D721Med (cell line): ENCODE measurements around the gene STAC3.

Source experiments
- DNase-seq: peaks from one replicate; pipeline ENCODE4 v3.0.0; 2011; ENCODE audit warnings: low spot score; ENCODE audit not compliant: insufficient read length
- FAIRE-seq: peaks from 2 replicates; lab custom pipeline; 2011; peaks lifted over from hg19 to GRCh38; lab: Jason Lieb, UNC
- TF ChIP-seq, protein P1 (sequence below): IDR thresholded peaks from 2 replicates; pipeline ENCODE4 v1.5.1; 2012; ENCODE audit warnings: mild to moderate bottlenecking, control low read depth; ENCODE audit not compliant: insufficient read depth; ENCODE audit errors: missing control alignments

The STAC3 gene

DNA sequence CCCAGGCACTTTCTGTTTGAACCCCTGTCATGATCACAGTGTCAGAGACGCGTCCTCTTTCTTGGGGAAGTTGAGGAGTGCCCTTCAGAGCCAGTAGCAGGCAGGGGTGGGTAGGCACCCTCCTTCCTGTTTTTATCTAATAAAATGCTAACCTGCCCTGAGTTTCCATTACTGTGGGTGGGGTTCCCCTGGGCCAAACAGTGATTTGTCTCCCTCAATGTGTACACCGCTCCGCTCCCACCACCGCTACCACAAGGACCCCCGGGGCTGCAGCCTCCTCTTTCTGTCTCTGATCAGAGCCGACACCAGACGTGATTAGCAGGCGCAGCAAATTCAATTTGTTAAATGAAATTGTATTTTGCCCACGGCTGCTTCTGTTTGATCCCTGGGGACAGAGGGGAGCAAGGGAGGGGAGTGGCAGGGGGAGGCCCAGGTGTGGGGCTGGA, 16.4 kb downstream of the STAC3 start:
- DNase-seq (no peak), FAIRE-seq (no peak)
- TF ChIP-seq, protein P1, sequence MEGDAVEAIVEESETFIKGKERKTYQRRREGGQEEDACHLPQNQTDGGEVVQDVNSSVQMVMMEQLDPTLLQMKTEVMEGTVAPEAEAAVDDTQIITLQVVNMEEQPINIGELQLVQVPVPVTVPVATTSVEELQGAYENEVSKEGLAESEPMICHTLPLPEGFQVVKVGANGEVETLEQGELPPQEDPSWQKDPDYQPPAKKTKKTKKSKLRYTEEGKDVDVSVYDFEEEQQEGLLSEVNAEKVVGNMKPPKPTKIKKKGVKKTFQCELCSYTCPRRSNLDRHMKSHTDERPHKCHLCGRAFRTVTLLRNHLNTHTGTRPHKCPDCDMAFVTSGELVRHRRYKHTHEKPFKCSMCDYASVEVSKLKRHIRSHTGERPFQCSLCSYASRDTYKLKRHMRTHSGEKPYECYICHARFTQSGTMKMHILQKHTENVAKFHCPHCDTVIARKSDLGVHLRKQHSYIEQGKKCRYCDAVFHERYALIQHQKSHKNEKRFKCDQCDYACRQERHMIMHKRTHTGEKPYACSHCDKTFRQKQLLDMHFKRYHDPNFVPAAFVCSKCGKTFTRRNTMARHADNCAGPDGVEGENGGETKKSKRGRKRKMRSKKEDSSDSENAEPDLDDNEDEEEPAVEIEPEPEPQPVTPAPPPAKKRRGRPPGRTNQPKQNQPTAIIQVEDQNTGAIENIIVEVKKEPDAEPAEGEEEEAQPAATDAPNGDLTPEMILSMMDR: no peak

DNA sequence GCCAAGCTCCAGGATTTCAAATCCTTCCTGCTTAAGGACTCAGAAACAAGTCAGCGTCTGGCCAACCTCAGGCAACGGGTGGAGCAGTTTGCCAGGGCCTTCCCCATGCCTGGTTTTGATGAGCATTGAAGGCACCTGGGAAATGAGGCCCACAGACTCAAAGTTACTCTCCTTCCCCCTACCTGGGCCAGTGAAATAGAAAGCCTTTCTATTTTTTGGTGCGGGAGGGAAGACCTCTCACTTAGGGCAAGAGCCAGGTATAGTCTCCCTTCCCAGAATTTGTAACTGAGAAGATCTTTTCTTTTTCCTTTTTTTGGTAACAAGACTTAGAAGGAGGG, 16.8 kb downstream of the STAC3 start:
- FAIRE-seq (no peak), DNase-seq (no peak)
- TF ChIP-seq, protein P1: no peak

- FAIRE-seq: no peak
These were observed 17.4 kb downstream of the STAC3 start for GRCh38 chr12:57233357-57234232.

DNA sequence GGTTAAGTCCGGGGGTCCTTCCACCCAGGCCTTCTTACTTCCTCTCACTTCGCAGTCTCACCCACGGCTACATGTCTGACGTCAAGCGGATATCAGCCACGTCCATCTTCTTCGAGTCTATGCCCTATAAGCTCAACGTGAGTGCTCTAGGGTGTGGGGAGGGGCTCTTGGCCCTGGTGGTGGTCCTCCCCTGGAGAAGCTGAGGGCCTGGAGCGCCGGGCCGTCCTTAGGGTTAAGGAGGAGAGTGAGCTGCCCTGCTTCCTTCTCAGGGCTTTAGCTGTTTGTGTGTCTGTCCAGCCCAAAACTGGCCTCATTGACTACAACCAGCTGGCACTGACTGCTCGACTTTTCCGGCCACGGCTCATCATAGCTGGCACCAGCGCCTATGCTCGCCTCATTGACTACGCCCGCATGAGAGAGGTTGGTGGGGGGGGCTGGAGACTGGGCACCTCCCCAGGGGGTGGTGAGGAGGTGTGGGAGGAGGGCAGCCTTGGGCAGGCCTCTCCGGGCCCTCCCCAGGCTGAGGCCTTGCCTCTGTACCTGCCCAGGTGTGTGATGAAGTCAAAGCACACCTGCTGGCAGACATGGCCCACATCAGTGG, 18.7 kb downstream of the STAC3 start:
- TF ChIP-seq, protein P1: no peak
- DNase-seq (no peak), FAIRE-seq (no peak)

More at GRCh38 chr12:57233357-57234232, 17.4 kb downstream of the STAC3 start:
- TF ChIP-seq, protein P1: no peak
- DNase-seq: no peak

- TF ChIP-seq, protein P1: no peak
- no peak for FAIRE-seq
- DNase-seq: no peak
These were observed 19.5 kb downstream of the STAC3 start for GRCh38 chr12:57231276-57232021.

- TF ChIP-seq, protein P1: no peak
These were observed 20.4 kb downstream of the STAC3 start for GRCh38 chr12:57230381-57231155.

More at GRCh38 chr12:57230381-57231155, 20.4 kb downstream of the STAC3 start:
- FAIRE-seq (no peak), DNase-seq (no peak)
